NCI-H510A (cell line): ENCODE measurements around the gene SUSD3.
"Not testable (repeated sequence)": the region's sequence is repeated elsewhere in the genome, so short reads cannot be mapped to it uniquely, and the experiment has no call there.

Source experiments
- DNase-seq: peaks from one replicate; lab custom pipeline; 2025; lab: John Stamatoyannopoulos, UW

The SUSD3 gene

GRCh38 chr9:93058355-93059010, at the start of gene SUSD3:
SUSD3 (plus strand) TSS chr9:93058701; CDS start chr9:93058743, 42 bp downstream.
- no peak for DNase-seq

- no peak for DNase-seq
These were observed 49.0 kb upstream of the SUSD3 start for GRCh38 chr9:93009337-93010015.

GRCh38 chr9:93010056-93010455, 48.4 kb upstream of the SUSD3 start:
- DNase-seq, result no peak

GRCh38 chr9:93010704-93011103, 47.8 kb upstream of the SUSD3 start:
- no peak for DNase-seq

GRCh38 chr9:93011114-93011513, 47.4 kb upstream of the SUSD3 start:
- no peak for DNase-seq

- no peak for DNase-seq
These were observed 45.3 kb upstream of the SUSD3 start for GRCh38 chr9:93012963-93013855.

DNA sequence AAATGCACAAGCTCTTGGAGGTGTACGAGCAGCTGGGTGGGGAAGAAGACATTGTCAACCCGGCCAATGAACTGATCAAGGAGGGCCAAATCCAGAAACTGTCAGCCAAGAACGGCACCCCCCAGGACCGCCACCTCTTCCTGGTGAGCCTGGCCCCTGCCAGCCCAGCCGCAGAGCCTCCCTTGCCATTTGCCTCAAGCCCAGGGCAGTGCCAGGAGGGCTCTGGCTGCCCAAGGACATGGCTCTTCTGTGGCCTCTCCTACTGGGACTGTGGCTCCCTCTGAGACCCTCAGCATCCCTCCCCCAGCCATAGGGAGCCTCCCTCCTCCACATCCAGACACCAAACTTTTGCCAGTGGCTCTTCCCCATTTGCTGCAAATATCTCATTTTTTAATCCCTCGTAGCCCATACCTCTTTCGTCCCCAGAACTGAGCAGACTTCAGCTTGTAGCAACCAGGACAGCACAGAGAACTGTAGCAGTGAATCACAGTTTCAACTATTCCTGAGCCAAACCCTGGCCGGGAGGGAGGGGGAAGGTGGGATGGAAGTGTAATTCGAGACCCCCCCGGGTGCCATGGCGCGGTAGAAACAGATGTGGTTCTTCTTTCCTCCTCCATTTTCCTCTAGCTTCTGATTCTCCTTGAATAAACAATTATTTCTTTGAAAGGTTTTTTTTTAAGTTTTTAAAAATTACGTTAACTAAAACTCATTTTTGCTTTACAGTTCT, 44.5 kb upstream of the SUSD3 start:
- no peak for DNase-seq

DNA sequence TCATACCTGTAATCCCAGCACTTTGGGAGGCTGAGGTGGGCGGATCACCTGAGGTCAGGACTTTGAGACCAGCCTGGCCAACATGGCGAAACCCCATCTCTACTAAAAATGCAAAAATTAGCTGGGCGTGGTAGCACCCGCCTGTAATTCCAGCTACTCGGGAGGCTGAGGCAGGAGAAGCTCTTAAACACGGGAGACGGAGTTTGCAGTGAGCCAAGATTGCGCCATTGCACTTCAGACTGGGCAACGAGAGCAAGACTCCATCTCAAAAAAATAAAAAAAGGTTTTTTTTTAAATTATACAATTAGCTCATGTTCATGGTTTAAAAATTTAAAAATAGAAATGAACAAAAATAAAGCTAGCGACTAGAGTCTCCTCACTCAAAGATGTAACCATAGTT, 43.3 kb upstream of the SUSD3 start:
- not testable (repeated sequence) for DNase-seq

- DNase-seq, result no peak
These were observed 40.9 kb upstream of the SUSD3 start for GRCh38 chr9:93017621-93018020.

DNA sequence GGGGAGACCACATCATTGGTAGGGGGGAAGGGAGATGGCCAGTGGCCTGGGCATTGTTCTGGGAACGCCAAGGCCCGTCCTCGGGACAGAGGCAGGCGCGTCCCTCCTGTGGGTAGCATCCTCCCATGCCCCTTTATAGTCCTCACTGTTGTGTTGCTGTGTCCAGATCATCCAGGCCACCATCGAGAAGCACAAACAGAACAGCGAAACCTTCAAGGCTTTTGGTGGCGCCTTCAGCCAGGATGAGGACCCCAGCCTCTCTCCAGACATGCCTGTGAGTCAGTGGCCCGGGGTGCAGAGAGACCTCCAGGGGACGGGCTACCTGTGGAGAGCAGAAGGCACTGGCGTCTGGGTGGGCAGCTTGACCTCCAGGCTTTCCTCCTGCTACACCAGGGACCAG, 38.4 kb upstream of the SUSD3 start:
- DNase-seq, result no peak

GRCh38 chr9:93020771-93021670, 37.5 kb upstream of the SUSD3 start:
- DNase-seq, result no peak

- DNase-seq, result no peak
These were observed 36.4 kb upstream of the SUSD3 start for GRCh38 chr9:93022066-93022465.

DNA sequence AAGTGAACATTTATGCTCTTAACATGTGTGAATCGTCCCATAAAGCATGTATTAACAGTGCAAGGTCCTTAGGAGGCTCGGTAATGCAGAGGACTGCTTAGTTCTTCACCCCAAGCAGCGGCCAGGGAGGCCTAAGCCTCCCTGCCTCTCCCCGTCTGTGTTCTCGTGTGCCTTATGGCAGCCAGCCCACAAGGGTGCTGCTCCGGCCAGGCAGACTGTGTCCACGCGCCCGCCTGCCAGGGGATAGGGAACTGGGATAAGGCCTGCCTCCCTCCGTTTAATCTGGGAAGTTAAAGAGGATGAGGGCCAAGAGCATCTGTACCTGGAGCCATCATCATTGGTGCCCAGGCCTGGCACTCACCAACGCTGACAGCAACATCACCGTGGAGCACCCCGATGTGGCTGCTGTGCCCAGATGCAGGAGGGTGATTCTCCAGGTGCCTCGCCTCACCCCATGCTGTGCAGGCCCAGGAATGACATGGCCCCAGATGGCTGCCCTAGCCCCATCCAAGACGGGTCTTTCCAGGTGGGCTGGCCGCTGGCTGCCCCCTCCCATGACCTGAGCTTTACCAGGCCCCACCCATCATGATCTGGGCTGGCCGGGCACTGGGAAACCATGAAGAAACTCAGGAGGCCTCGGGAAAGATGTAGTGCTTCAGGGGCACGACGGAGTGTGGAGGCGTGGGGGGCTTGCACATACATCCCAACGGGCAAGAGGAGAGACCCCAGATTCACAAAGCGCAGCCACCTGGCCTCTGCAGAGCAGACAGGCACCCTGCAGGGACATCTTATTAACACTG, 35.6 kb upstream of the SUSD3 start:
- no peak for DNase-seq

GRCh38 chr9:93023521-93023815, 35.0 kb upstream of the SUSD3 start:
- DNase-seq, result no peak

DNA sequence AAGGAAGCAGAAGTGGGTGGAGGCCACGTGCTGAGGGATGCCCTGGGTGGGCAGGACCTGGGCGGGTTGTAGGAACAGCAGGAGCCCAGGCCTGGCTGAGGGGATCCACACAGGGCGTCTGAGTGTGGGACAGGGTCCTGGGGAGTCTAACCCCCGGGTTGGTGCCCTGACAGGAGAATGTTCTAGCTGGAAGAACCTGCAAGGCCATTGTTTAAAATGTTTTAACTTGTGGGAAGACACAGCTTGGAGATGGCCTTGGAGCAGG, 33.9 kb upstream of the SUSD3 start:
- DNase-seq, result no peak

- DNase-seq, result no peak
These were observed 33.4 kb upstream of the SUSD3 start for GRCh38 chr9:93024986-93025630.

- no peak for DNase-seq
These were observed 32.8 kb upstream of the SUSD3 start for GRCh38 chr9:93025736-93026135.

GRCh38 chr9:93026640-93027039, 31.9 kb upstream of the SUSD3 start:
- no peak for DNase-seq

DNA sequence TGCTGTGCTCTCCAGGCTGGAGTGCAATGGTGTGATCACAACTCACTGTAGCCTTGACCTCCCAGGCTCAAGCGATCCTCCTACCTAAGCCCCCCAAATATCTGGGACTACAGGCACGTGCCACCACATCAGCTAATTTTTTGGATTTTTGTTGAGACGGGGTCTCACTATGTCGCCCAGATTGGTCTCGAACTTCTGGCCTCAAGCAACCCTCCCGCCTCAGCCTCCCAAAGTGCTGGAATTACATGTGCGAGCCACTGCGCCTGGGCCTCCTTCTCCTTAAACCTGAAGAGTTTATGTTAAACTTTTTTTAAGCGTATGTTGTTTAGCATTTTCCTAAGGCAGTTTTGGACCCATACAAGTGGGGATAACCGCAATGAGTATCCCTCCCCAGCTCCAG, 30.8 kb upstream of the SUSD3 start:
- DNase-seq, result no peak

DNA sequence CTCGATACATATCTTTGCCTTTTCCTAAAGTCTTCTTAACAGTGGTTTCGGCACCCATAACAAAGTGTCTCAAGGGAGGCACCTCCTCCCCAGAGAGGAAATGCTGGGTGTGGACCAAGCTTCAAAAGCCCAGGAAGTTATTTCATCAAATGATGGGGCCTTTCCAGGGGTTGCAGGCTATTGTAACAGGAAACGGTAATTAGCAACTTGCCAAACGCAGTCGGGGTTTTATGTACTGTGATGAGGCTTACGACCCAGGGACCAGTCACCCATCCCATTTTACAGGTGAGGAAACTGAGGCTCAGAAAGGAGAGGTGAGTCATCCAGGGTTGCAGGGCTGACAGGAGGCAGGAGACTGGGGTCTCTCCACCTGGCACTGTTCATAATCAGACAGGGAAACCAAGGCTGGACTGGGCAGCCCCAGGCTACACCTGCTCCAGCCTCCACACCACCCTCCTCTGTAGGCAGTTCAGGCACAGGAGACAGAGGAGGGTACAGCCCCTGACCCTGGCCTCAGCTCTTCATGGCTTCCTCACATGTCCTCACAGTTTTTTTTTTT, 30.0 kb upstream of the SUSD3 start:
- no peak for DNase-seq
